Activated CD4-positive, alpha-beta memory T cell treated with anti-CD3 and anti-CD28 coated beads for 36 hours (primary cell): Measurements from ENCODE around the gene METTL26. TPM values are rescaled to one million over a fixed set of nuclear protein-coding genes. Genes with fewer than 3 reads are reported as not detected.

ENCODE experiments used
- CTCF ChIA-PET: fragments of 350-600 bp; sonication (Branson Sonifier 250); formaldehyde crosslinking; loops from one replicate; lab custom pipeline; 2021; ENCODE audit warnings: antibody characterized with exemption, inconsistent platforms; lab: Charles Lee
- POLR2A ChIA-PET: fragments of 350-600 bp; sonication (Branson Sonifier 250); formaldehyde crosslinking; loops from one replicate; lab custom pipeline; 2021; ENCODE audit warnings: antibody characterized with exemption; lab: Charles Lee
- DNase-seq: peaks from one replicate; pipeline ENCODE4 v3.0.0-alpha.2; 2020
- H3K27ac Mint-ChIP-seq: one replicate; pipeline ENCODE4 v1.8.0; 2021; ENCODE audit warnings: mixed read lengths
- H3K27me3 Mint-ChIP-seq: one replicate; pipeline ENCODE4 v1.8.0; 2021; ENCODE audit warnings: mixed read lengths
- H3K36me3 Mint-ChIP-seq: one replicate; pipeline ENCODE4 v1.8.0; 2021; ENCODE audit warnings: mixed read lengths
- H3K4me1 Mint-ChIP-seq: one replicate; pipeline ENCODE4 v1.8.0; 2021; ENCODE audit warnings: low read depth, mixed read lengths
- H3K4me3 Mint-ChIP-seq: one replicate; pipeline ENCODE4 v1.8.0; 2021; ENCODE audit warnings: mild to moderate bottlenecking, mixed read lengths
- H3K9me3 Mint-ChIP-seq: one replicate; pipeline ENCODE4 v1.8.0; 2021; ENCODE audit warnings: mixed read lengths
- intact Hi-C: fragments of 100-400 bp; cut with micrococcal nuclease; formaldehyde crosslinking; loops from one replicate; pipeline ENCODE4 v1.15.1; 2023
- total RNA-seq, 2 experiments: library from RNA; stranded (reverse); gene quantifications; one replicate each; pipeline ENCODE4 v1.2.3, GENCODE V29; 2021

Gene METTL26
- total RNA-seq, 2 experiments from 2014 or later, result 113 to 117 TPM

- H3K27me3 Mint-ChIP-seq, result no peaks in the 10 kb centered on the region
- DNase-seq, result no peak
- intact Hi-C loops, result loop anchor here (5.0 kb wide), 1 partner anchor 95 kb away; the partner anchor contains the start of genes JMJD8 and STUB1
- H3K36me3 Mint-ChIP-seq, result peaks cover 8% of the 10 kb centered on the region
- POLR2A ChIA-PET, result interaction anchor here (0.8 to 1.6 kb wide), 3 partner anchors 49 to 89 kb away, joined by 3 read pairs; partner anchors contain the start of genes METTL26 and RHBDL1
- H3K4me3 Mint-ChIP-seq, result peak overlapping the region; percentile 90
- H3K9me3 Mint-ChIP-seq, result no peaks in the 10 kb centered on the region
- peaks cover 20% of the 10 kb centered on the region for H3K4me1 Mint-ChIP-seq
- peak overlapping the region; percentile 83 for H3K27ac Mint-ChIP-seq
- CTCF ChIA-PET, result no interaction called here
Measured at GRCh38 chr16:586645-587590, 49.2 kb downstream of the METTL26 start.

GRCh38 chr16:586047-586644 is 50.0 kb downstream of the METTL26 start:
- Mint-ChIP-seq H3K36me3 (peaks cover 8% of the 10 kb centered on the region), H3K4me1 (peaks cover 16% of the 10 kb centered on the region), H3K27me3 (no peaks in the 10 kb centered on the region), H3K9me3 (no peaks in the 10 kb centered on the region), H3K27ac (no peak overlapping the region), H3K4me3 (peak overlapping the region; percentile 23)
- ChIA-PET CTCF (interaction anchor here (0.6 kb wide), 1 partner anchor 39 kb away, joined by 3 read pairs; no protein-coding TSS in a partner anchor), POLR2A (interaction anchor here (0.8 to 1.2 kb wide), 2 partner anchors 50 to 66 kb away, joined by 3 read pairs; partner anchors contain the start of gene METTL26)
- intact Hi-C loops, result loop anchor here (5.0 kb wide), 1 partner anchor 96 kb away; the partner anchor contains the start of genes JMJD8 and STUB1
- DNase-seq, result no peak

GRCh38 chr16:585351-585750 is 50.8 kb downstream of the METTL26 start:
- Mint-ChIP-seq H3K36me3 (peaks cover 8% of the 10 kb centered on the region), H3K9me3 (no peaks in the 10 kb centered on the region), H3K27me3 (no peaks in the 10 kb centered on the region), H3K27ac (no peak overlapping the region), H3K4me3 (no peak overlapping the region), H3K4me1 (peaks cover 10% of the 10 kb centered on the region)
- intact Hi-C loops, result loop anchor here (5.0 kb wide), 1 partner anchor 97 kb away; the partner anchor contains the start of genes JMJD8 and STUB1
- POLR2A ChIA-PET, result no interaction called here
- CTCF ChIA-PET, result interaction anchor here (0.6 kb wide), 1 partner anchor 39 kb away, joined by 3 read pairs; no protein-coding TSS in a partner anchor
- DNase-seq, result no peak

Other genes starting within 250 kb of the METTL26 start
- gene NME4, start 239.1 kb downstream of the METTL26 start, total RNA-seq, result 10 to 100 TPM; 62.1 to 62.5 TPM
- 1 to 10 TPM; 8.5 to 8.8 TPM for gene DECR2, start 234.4 kb downstream of the METTL26 start, total RNA-seq
- 10 to 100 TPM; 14.8 to 18.4 TPM for gene RAB11FIP3, start 210.7 kb downstream of the METTL26 start, total RNA-seq
- 10 to 100 TPM; 69.7 to 76.2 TPM for gene CAPN15, start 108.6 kb downstream of the METTL26 start, total RNA-seq
- gene PRR35, start 75.9 kb downstream of the METTL26 start, total RNA-seq, result not detected
- under 1 TPM; 0.31 to 0.45 TPM for gene NHLRC4, start 69.3 kb downstream of the METTL26 start, total RNA-seq
- 10 to 100 TPM; 24.2 to 26.2 TPM for gene PIGQ, start 66.3 kb downstream of the METTL26 start, total RNA-seq
- gene RAB40C, start 46.2 kb downstream of the METTL26 start, total RNA-seq, result 10 to 100 TPM; 10.1 to 10.6 TPM
- gene WFIKKN1, start 5.3 kb downstream of the METTL26 start, total RNA-seq, result under 1 TPM; 0.05 to 0.07 TPM
- 10 to 100 TPM; 41.1 to 44.1 TPM for gene MCRIP2, start 5.5 kb upstream of the METTL26 start, total RNA-seq
- 10 to 100 TPM; 52.8 to 58.2 TPM for gene WDR90, start 13.1 kb upstream of the METTL26 start, total RNA-seq
- gene RHOT2, start 31.8 kb upstream of the METTL26 start, total RNA-seq, result 100 to 1,000 TPM; 112 to 128 TPM
- under 1 TPM; 0.57 to 0.82 TPM for gene RHBDL1, start 39.4 kb upstream of the METTL26 start, total RNA-seq
- 10 to 100 TPM; 70.9 to 74.9 TPM for gene STUB1, start 44.1 kb upstream of the METTL26 start, total RNA-seq
- 10 to 100 TPM; 29.8 to 30.3 TPM for gene JMJD8, start 48.0 kb upstream of the METTL26 start, total RNA-seq
- gene WDR24, start 54.1 kb upstream of the METTL26 start, total RNA-seq, result 10 to 100 TPM; 17.7 to 18.5 TPM
- 10 to 100 TPM in 1 of 2 experiments, 1 to 10 TPM in 1; 7.7 to 14.1 TPM for gene FBXL16, start 69.5 kb upstream of the METTL26 start, total RNA-seq
- 10 to 100 TPM; 14.6 to 16.0 TPM for gene METRN, start 78.8 kb upstream of the METTL26 start, total RNA-seq
- gene ANTKMT, start 84.8 kb upstream of the METTL26 start, total RNA-seq, result 10 to 100 TPM; 31.2 to 34.9 TPM
- gene CCDC78, start 90.1 kb upstream of the METTL26 start, total RNA-seq, result 1 to 10 TPM; 3.3 to 4.2 TPM
- 10 to 100 TPM; 14.2 to 15.2 TPM for gene HAGHL, start 90.8 kb upstream of the METTL26 start, total RNA-seq
- 10 to 100 TPM; 31.8 to 32.2 TPM for gene CIAO3, start 104.7 kb upstream of the METTL26 start, total RNA-seq
- not detected for gene MSLN, start 124.4 kb upstream of the METTL26 start, total RNA-seq
- 10 to 100 TPM; 13.7 to 15.5 TPM for gene RPUSD1, start 152.1 kb upstream of the METTL26 start, total RNA-seq
- 100 to 1,000 TPM; 101 to 102 TPM for gene CHTF18, start 152.3 kb upstream of the METTL26 start, total RNA-seq
- gene GNG13, start 164.4 kb upstream of the METTL26 start, total RNA-seq, result not detected